HepG2 (cell line): ENCODE data around the gene IL2RG. TPM values are rescaled to one million over a fixed set of nuclear protein-coding genes. Genes with fewer than 3 reads are reported as not detected.

Experiments used
- ATAC-seq: fragments of 200-7000 bp; cut with Tn5 transposase; 3 replicates; pipeline ENCODE4 v1.9.1; 2020; ENCODE audit warnings: mild to moderate bottlenecking, moderate library complexity
- BruUV-seq: library from RNA; stranded (reverse); fragments of 400-500 nt; replicated peaks from 2 replicates; lab custom pipeline; 2021; lab: Mats Ljungman, UMichigan
- CTCF ChIA-PET: fragments of 300-600 bp; formaldehyde crosslinking; extraction: SDS; loops from one replicate; lab custom pipeline; 2021; ENCODE audit warnings: low total read pairs, inconsistent platforms, low intra/inter-chr PET ratio; lab: Yijun Ruan, JAX
- POLR2A ChIA-PET: fragments of 350-600 bp; sonication (Branson Sonifier 250); formaldehyde crosslinking; loops from one replicate; lab custom pipeline; 2020; ENCODE audit warnings: antibody characterized with exemption, inconsistent platforms; lab: Yijun Ruan, JAX
- DNase-seq: peaks from one replicate; pipeline ENCODE4 v3.0.0-alpha.2; 2015; ENCODE audit warnings: low spot score
- FAIRE-seq: peaks from 3 replicates; lab custom pipeline; 2011; peaks lifted over from hg19 to GRCh38; lab: Jason Lieb, UNC
- H2AFZ ChIP-seq: one replicate; pipeline ENCODE4 v1.6.1; 2011; ENCODE audit warnings: low read length, inconsistent platforms
- H3K27ac ChIP-seq: fragments of 300-600 bp; 3 replicates; pipeline ENCODE4 v1.8.0; 2011; ENCODE audit warnings: mixed run types, mild to moderate bottlenecking, mixed read lengths, low read length, inconsistent platforms; ENCODE audit not compliant: insufficient read depth; ENCODE audit errors: extremely low read length
- H3K27me3 ChIP-seq, 2 experiments: fragments of 200-600 bp in 1 of 2; 2 replicates in 1 of 2; 3 replicates in 1 of 2; pipeline versions ENCODE4 v1.6.0 to v1.8.0; 2011; ENCODE audit warnings: low read length in 2 of 2, mild to moderate bottlenecking in 2 of 2, moderate library complexity in 2 of 2, inconsistent platforms in 1 of 2; ENCODE audit not compliant: insufficient read depth in 2 of 2, control insufficient read depth in 1 of 2
- H3K36me3 ChIP-seq, 2 experiments: fragments of 200-600 bp in 1 of 2; replicated peaks in 1 of 2; 2 replicates in 1 of 2; 3 replicates in 1 of 2; pipeline versions ENCODE4 v1.5.1 to v1.8.0; 2011; ENCODE audit warnings: low read length in 2 of 2, inconsistent platforms in 1 of 2; ENCODE audit not compliant: insufficient read depth in 2 of 2, control insufficient read depth in 1 of 2
- H3K4me1 ChIP-seq: 2 replicates; pipeline ENCODE4 v1.5.1; 2012; ENCODE audit warnings: low read length, inconsistent platforms; ENCODE audit not compliant: insufficient read depth
- H3K4me2 ChIP-seq: 2 replicates; pipeline ENCODE4 v1.6.0; 2011; ENCODE audit warnings: low read depth, low read length, inconsistent platforms
- H3K4me3 ChIP-seq, 3 experiments: fragments of 200-600 bp in 1 of 3; sonication (generic), shearing (Covaris generic) in 1 of 3; replicated peaks in 1 of 3; 2 replicates each; pipeline ENCODE4 v1.5.1; 2011 to 2016; ENCODE audit warnings: low read length in 3 of 3, inconsistent platforms in 2 of 3, low read depth in 2 of 3, mild to moderate bottlenecking in 2 of 3, control low read depth in 1 of 3, mixed read lengths in 1 of 3; ENCODE audit not compliant: insufficient read depth in 1 of 3
- H3K79me2 ChIP-seq: one replicate; pipeline ENCODE4 v1.6.1; 2011; ENCODE audit warnings: low read length, inconsistent platforms; ENCODE audit not compliant: insufficient read depth
- H3K9ac ChIP-seq: 2 replicates; pipeline ENCODE4 v1.6.0; 2011; ENCODE audit warnings: mild to moderate bottlenecking, low read depth, low read length, inconsistent platforms; ENCODE audit not compliant: insufficient read depth
- H3K9me3 ChIP-seq: 2 replicates; pipeline ENCODE4 v1.5.1; 2012; ENCODE audit warnings: mild to moderate bottlenecking, low read length
- H4K20me1 ChIP-seq: 2 replicates; pipeline ENCODE4 v1.6.0; 2011; ENCODE audit warnings: inconsistent platforms, mild to moderate bottlenecking, low read length, moderate library complexity; ENCODE audit not compliant: insufficient read depth
- CREM ChIP-seq, 2 experiments: sonication (generic) in 1 of 2; formaldehyde crosslinking in 1 of 2; IDR thresholded peaks; 2 replicates each; pipeline versions ENCODE4 v1.4.0 to v1.6.1; 2016 to 2020; ENCODE audit warnings: antibody characterized with exemption in 1 of 2, mild to moderate bottlenecking in 1 of 2, missing genetic modification reagents in 1 of 2
- CTCF ChIP-seq: sonication (generic); formaldehyde crosslinking; IDR thresholded peaks from 2 replicates; pipeline ENCODE4 v1.5.0; 2020; ENCODE audit warnings: mild to moderate bottlenecking, missing genetic modification reagents, moderate library complexity
- KLF12 ChIP-seq: sonication (generic); formaldehyde crosslinking; IDR thresholded peaks from 2 replicates; pipeline ENCODE4 v1.4.0; 2020; ENCODE audit warnings: missing genetic modification reagents, borderline replicate concordance
- KMT2A ChIP-seq: sonication (generic); formaldehyde crosslinking; IDR thresholded peaks from 2 replicates; pipeline ENCODE4 v1.4.0; 2020; ENCODE audit warnings: missing genetic modification reagents
- RBFOX2 ChIP-seq: fragments of 200-400 bp; formaldehyde crosslinking; IDR thresholded peaks from 2 replicates; pipeline ENCODE4 v1.6.1; 2017; ENCODE audit warnings: low read depth, mild to moderate bottlenecking, low read length
- SOX6 ChIP-seq, 2 experiments: fragments of 450-650 bp in 1 of 2; sonication (generic) in 1 of 2; formaldehyde crosslinking in 1 of 2; IDR thresholded peaks; 2 replicates each; pipeline versions ENCODE4 v1.4.0 to v1.6.1; 2017 to 2020; ENCODE audit warnings: antibody characterized with exemption in 1 of 2, mild to moderate bottlenecking in 1 of 2, missing genetic modification reagents in 1 of 2
- STAG1 ChIP-seq: sonication (generic); formaldehyde crosslinking; IDR thresholded peaks from 2 replicates; pipeline ENCODE4 v1.4.0; 2020; ENCODE audit warnings: missing genetic modification reagents
- ZFP62 ChIP-seq: sonication (generic); formaldehyde crosslinking; IDR thresholded peaks from 2 replicates; pipeline ENCODE4 v1.4.0; 2020; ENCODE audit warnings: missing genetic modification reagents
- ZNF234 ChIP-seq: sonication (generic); formaldehyde crosslinking; conservative IDR thresholded peaks from 2 replicates; pipeline ENCODE4 v1.5.1; 2020; ENCODE audit warnings: mild to moderate bottlenecking, missing genetic modification reagents
- ZNF24 ChIP-seq: fragments of 450-650 bp; IDR thresholded peaks from 2 replicates; pipeline ENCODE4 v1.6.1; 2017; ENCODE audit warnings: antibody characterized with exemption, mild to moderate bottlenecking
- ZNF264 ChIP-seq: sonication (generic); formaldehyde crosslinking; IDR thresholded peaks from 2 replicates; pipeline ENCODE4 v1.4.0; 2020; ENCODE audit warnings: missing genetic modification reagents
- ZNF383 ChIP-seq: sonication (generic); formaldehyde crosslinking; IDR thresholded peaks from 2 replicates; pipeline ENCODE4 v1.4.0; 2020; ENCODE audit warnings: missing genetic modification reagents, mild to moderate bottlenecking, borderline replicate concordance
- ZNF432 ChIP-seq: sonication (generic); formaldehyde crosslinking; IDR thresholded peaks from 2 replicates; pipeline ENCODE4 v1.5.0; 2020; ENCODE audit warnings: missing genetic modification reagents, mild to moderate bottlenecking, borderline replicate concordance
- WGBS: methylation state at CpG from one replicate; pipeline ENCODE4 v1.1.6; 2017; ENCODE audit warnings: low lambda C conversion rate; 5-methylcytosine and 5-hydroxymethylcytosine counted together
- in situ Hi-C: cut with HindIII; loops from 2 replicates; pipeline ENCODE4 v1.10.0; 2017; ENCODE audit warnings: low pct_unique_long_range_greater_than_20kb; ENCODE audit not compliant: extremely low pct_ligation_motif_present
- intact Hi-C: fragments of 100-400 bp; cut with micrococcal nuclease; formaldehyde crosslinking; loops from one replicate; pipeline ENCODE4 v1.10.0; 2022; ENCODE audit not compliant: unreplicated experiment
- polyA plus RNA-seq, 8 experiments: library from polyadenylated mRNA; depleted of rRNA in 3 of 8; stranded (reverse) in 7 of 8; unstranded in 1 of 8; fragments of >200 nt; fragmentation: Illumina TruSeq in 4 of 8; extraction: Trizol in 4 of 8; gene quantifications; 2 replicates each; pipeline versions ENCODE4 v1.2.1 to v1.2.3, GENCODE V29; 2011 to 2016; ENCODE audit warnings: low read depth in 4 of 8, missing spikeins in 1 of 8, mixed read lengths in 1 of 8; ENCODE audit not compliant: insufficient read depth in 1 of 8
- total RNA-seq, 5 experiments: library from RNA; depleted of rRNA; stranded (reverse); fragments of >200 nt; fragmentation: Illumina TruSeq; extraction: Trizol; gene quantifications; 2 replicates each; pipeline ENCODE4 v1.2.3, GENCODE V29; 2016; ENCODE audit warnings: low read depth in 1 of 5
- TF ChIP-seq, protein P1 (sequence below): sonication (generic); formaldehyde crosslinking; IDR thresholded peaks from 2 replicates; pipeline ENCODE4 v1.4.0; 2020; ENCODE audit warnings: low read depth, mild to moderate bottlenecking, missing genetic modification reagents

The IL2RG gene
- total and polyA plus RNA-seq, 2 of the 13 experiments (the other 11 are each of a cell fraction or from before 2014, with no cell fraction given): 0.98 TPM; not detected in 1

- no peak for TF ChIP-seq SOX6 (IDR thresholded peaks at IDR 0.05)
- TF ChIP-seq SOX6 (CRISPR knock-in tag; IDR thresholded peaks at IDR 0.05): no peak
- TF ChIP-seq ZNF383: no peak
- no peak for TF ChIP-seq RBFOX2
- TF ChIP-seq ZNF432 (CRISPR knock-in tag): no peak
- TF ChIP-seq STAG1 (CRISPR knock-in tag): peak; percentile 29; the same call in 1 of the 2 replicates
- TF ChIP-seq, protein P1, sequence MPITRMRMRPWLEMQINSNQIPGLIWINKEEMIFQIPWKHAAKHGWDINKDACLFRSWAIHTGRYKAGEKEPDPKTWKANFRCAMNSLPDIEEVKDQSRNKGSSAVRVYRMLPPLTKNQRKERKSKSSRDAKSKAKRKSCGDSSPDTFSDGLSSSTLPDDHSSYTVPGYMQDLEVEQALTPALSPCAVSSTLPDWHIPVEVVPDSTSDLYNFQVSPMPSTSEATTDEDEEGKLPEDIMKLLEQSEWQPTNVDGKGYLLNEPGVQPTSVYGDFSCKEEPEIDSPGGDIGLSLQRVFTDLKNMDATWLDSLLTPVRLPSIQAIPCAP (CRISPR knock-in tag): no peak
- no peak for TF ChIP-seq KMT2A (CRISPR knock-in tag)
- no peak for TF ChIP-seq KLF12 (CRISPR knock-in tag)
- no peak for TF ChIP-seq ZNF24
- TF ChIP-seq ZNF264 (CRISPR knock-in tag): no peak
- TF ChIP-seq CREM (IDR thresholded peaks at IDR 0.05): no peak
- no peak for TF ChIP-seq CREM (CRISPR knock-in tag; IDR thresholded peaks at IDR 0.05)
- TF ChIP-seq CTCF (CRISPR knock-in tag): peak; percentile 52
- TF ChIP-seq ZNF234 (CRISPR knock-in tag): no peak
- TF ChIP-seq ZFP62 (CRISPR knock-in tag): no peak
- in situ Hi-C loops: no loop called here
- H3K79me2 ChIP-seq: no peaks in the 10 kb centered on the region
- no peak overlapping the region for H3K9ac ChIP-seq
- ATAC-seq (peak; percentile 79), DNase-seq (peak; percentile 11), FAIRE-seq (no peak)
- no peak overlapping the region for H3K27ac ChIP-seq
- WGBS: no CpG with 5 or more reads among the region's 28 CpGs
- no peaks in the 10 kb centered on the region for H4K20me1 ChIP-seq
- no peak overlapping the region for H3K4me3 ChIP-seq
- H3K9me3 ChIP-seq: no peaks in the 10 kb centered on the region
- BruUV-seq: no TSS peak
- peaks cover 18% of the 10 kb centered on the region for H3K4me1 ChIP-seq
- H3K27me3 ChIP-seq: no peaks in the 10 kb centered on the region; a peak in 1 of 5 replicates
- H2AFZ ChIP-seq: no peak overlapping the region
- ChIA-PET POLR2A (no interaction called here), CTCF (no interaction called here)
- no peaks in the 10 kb centered on the region for H3K36me3 ChIP-seq
- H3K4me2 ChIP-seq: no peak overlapping the region
- intact Hi-C loops: no loop called here
Observed at GRCh38 chrX:71147496-71148277, 36.3 kb upstream of the IL2RG start.
